Panc1 (cell line): ENCODE results near the gene NFATC1. TPM values are rescaled to one million over a fixed set of nuclear protein-coding genes. Genes with fewer than 3 reads are reported as not detected.

Source experiments
- ATAC-seq: fragments of 200-7000 bp; cut with Tn5 transposase; 2 replicates; pipeline ENCODE4 v1.9.1; 2020; ENCODE audit warnings: mild to moderate bottlenecking, moderate library complexity
- BruUV-seq: library from RNA; stranded (reverse); fragments of 400-500 nt; replicated peaks from 2 replicates; lab custom pipeline; 2021; lab: Mats Ljungman, UMichigan
- CTCF ChIA-PET: fragments of 300-600 bp; sonication (Branson Sonifier 250); formaldehyde crosslinking; loops from one replicate; lab custom pipeline; 2022; ENCODE audit warnings: antibody characterized with exemption; lab: Charles Lee
- POLR2A ChIA-PET: fragments of 300-600 bp; sonication (Branson Sonifier 250); formaldehyde crosslinking; loops from one replicate; lab custom pipeline; 2022; ENCODE audit warnings: antibody characterized with exemption; lab: Charles Lee
- DNase-seq: peaks from one replicate; pipeline ENCODE4 v3.0.0-alpha.2; 2010; ENCODE audit warnings: low read depth, low spot score
- H3K27ac ChIP-seq: 2 replicates; pipeline ENCODE4 v1.5.1; 2011; ENCODE audit warnings: mild to moderate bottlenecking, low read length, inconsistent platforms
- H3K27me3 ChIP-seq: fragments of 200-500 bp; sonication (Bioruptor generic); 2 replicates; pipeline ENCODE4 v1.6.0; 2014; ENCODE audit warnings: low read length, inconsistent platforms; ENCODE audit not compliant: control insufficient read depth, insufficient read depth
- H3K36me3 ChIP-seq: fragments of 200-500 bp; sonication (Bioruptor generic); 2 replicates; pipeline ENCODE4 v1.5.1; 2014; ENCODE audit warnings: inconsistent platforms, mild to moderate bottlenecking, low read length, moderate library complexity; ENCODE audit not compliant: control insufficient read depth, insufficient read depth
- H3K4me1 ChIP-seq: 2 replicates; pipeline ENCODE4 v1.5.1; 2011; ENCODE audit warnings: inconsistent platforms, mild to moderate bottlenecking, low read length, moderate library complexity; ENCODE audit not compliant: control insufficient read depth, insufficient read depth
- H3K4me3 ChIP-seq, 2 experiments: 2 replicates each; pipeline ENCODE4 v1.5.1; 2011 to 2012; ENCODE audit warnings: low read depth in 2 of 2, low read length in 2 of 2, mild to moderate bottlenecking in 2 of 2, inconsistent platforms in 1 of 2, moderate library complexity in 1 of 2
- H3K9me3 ChIP-seq: fragments of 200-500 bp; sonication (Bioruptor generic); 2 replicates; pipeline ENCODE4 v1.5.1; 2014; ENCODE audit warnings: low read depth, mild to moderate bottlenecking, inconsistent platforms, low read length, moderate library complexity; ENCODE audit not compliant: control insufficient read depth, insufficient read depth
- POLR2AphosphoS5 ChIP-seq: IDR thresholded peaks from 2 replicates; pipeline ENCODE4 v1.6.1; 2012; ENCODE audit warnings: mild to moderate bottlenecking, low read depth, low read length, moderate library complexity
- SIN3A ChIP-seq: IDR thresholded peaks from 2 replicates; pipeline ENCODE4 v1.6.1; 2012; ENCODE audit warnings: low read depth, mild to moderate bottlenecking, low read length, moderate library complexity, borderline replicate concordance; ENCODE audit not compliant: insufficient read depth
- TCF7L2 ChIP-seq: IDR thresholded peaks from 2 replicates; pipeline ENCODE4 v1.6.1; 2011; ENCODE audit warnings: mild to moderate bottlenecking, low read depth, low read length, inconsistent platforms
- in situ Hi-C: cut with HindIII; loops from 2 replicates; pipeline ENCODE4 v1.10.0; 2016; ENCODE audit warnings: low sequenced_read_pairs, low pct_unique_long_range_greater_than_20kb
- intact Hi-C: fragments of 100-400 bp; cut with micrococcal nuclease; formaldehyde crosslinking; loops from one replicate; pipeline ENCODE4 v1.10.0; 2022; ENCODE audit not compliant: unreplicated experiment
- total RNA-seq: library from RNA; stranded (reverse); gene quantifications from one replicate; pipeline ENCODE4 v1.2.1, GENCODE V29; 2021; ENCODE audit not compliant: unreplicated experiment
- TF ChIP-seq, protein P1 (sequence below): fragments of 450-650 bp; IDR thresholded peaks from 2 replicates; pipeline ENCODE4 v1.5.1; 2017; ENCODE audit warnings: mild to moderate bottlenecking
- TF ChIP-seq, protein P2 (sequence below), 2 experiments: IDR thresholded peaks; 2 replicates each; pipeline ENCODE4 v1.6.1; 2011 to 2012; ENCODE audit warnings: low read depth in 2 of 2, control low read depth in 1 of 2, low read length in 1 of 2, mild to moderate bottlenecking in 1 of 2, moderate library complexity in 1 of 2; ENCODE audit not compliant: insufficient read depth in 1 of 2

NFATC1 gene
- total RNA-seq, 1 experiment from 2014 or later, result 30.8 TPM

DNA sequence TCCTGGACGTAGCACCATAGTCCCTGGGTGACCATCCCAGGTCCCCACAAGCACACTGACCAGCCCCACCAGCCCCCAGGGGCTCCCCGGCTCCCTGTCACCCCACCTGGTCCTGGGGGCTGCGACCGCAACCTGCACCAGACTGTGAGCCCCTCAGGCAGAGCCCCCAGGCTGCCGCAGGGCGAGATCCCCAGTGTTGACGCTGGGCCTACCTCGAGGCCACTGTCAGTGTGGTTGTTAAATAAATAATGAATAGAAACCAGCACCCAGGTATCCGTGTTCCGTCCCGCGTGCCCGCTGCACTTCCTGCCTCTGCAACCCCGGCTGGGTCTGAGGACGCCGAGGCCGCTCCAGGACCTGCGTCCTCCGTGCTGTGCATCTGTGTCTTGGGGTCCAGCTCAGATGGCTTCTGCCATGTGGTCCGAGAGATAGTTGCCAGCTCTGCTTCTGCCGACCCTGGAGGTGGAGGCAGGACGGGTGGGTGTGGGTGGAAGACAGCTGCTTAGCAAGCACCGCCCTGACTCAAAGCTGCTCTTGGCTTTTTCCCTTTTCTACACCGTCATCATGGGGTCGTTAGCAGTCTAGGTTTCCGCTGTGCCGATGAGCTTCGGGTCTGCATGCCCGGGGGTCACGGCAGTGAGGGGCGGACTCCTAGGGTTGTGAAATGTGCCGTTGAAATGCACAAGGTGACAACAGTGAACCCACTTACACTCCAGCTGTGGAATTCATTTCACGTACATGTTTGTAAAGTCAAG, 74.2 kb downstream of the NFATC1 start:
- no peaks in the 10 kb centered on the region for H3K4me1 ChIP-seq
- no TSS peak for BruUV-seq
- ATAC-seq (no peak), DNase-seq (no peak)
- POLR2A ChIA-PET, result no interaction called here
- no peak overlapping the region for H3K4me3 ChIP-seq
- no peaks in the 10 kb centered on the region for H3K27me3 ChIP-seq
- TF ChIP-seq, protein P1, sequence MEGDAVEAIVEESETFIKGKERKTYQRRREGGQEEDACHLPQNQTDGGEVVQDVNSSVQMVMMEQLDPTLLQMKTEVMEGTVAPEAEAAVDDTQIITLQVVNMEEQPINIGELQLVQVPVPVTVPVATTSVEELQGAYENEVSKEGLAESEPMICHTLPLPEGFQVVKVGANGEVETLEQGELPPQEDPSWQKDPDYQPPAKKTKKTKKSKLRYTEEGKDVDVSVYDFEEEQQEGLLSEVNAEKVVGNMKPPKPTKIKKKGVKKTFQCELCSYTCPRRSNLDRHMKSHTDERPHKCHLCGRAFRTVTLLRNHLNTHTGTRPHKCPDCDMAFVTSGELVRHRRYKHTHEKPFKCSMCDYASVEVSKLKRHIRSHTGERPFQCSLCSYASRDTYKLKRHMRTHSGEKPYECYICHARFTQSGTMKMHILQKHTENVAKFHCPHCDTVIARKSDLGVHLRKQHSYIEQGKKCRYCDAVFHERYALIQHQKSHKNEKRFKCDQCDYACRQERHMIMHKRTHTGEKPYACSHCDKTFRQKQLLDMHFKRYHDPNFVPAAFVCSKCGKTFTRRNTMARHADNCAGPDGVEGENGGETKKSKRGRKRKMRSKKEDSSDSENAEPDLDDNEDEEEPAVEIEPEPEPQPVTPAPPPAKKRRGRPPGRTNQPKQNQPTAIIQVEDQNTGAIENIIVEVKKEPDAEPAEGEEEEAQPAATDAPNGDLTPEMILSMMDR, result no peak
- TF ChIP-seq TCF7L2 (no peak), POLR2AphosphoS5 (no peak), SIN3A (no peak)
- TF ChIP-seq, protein P2, sequence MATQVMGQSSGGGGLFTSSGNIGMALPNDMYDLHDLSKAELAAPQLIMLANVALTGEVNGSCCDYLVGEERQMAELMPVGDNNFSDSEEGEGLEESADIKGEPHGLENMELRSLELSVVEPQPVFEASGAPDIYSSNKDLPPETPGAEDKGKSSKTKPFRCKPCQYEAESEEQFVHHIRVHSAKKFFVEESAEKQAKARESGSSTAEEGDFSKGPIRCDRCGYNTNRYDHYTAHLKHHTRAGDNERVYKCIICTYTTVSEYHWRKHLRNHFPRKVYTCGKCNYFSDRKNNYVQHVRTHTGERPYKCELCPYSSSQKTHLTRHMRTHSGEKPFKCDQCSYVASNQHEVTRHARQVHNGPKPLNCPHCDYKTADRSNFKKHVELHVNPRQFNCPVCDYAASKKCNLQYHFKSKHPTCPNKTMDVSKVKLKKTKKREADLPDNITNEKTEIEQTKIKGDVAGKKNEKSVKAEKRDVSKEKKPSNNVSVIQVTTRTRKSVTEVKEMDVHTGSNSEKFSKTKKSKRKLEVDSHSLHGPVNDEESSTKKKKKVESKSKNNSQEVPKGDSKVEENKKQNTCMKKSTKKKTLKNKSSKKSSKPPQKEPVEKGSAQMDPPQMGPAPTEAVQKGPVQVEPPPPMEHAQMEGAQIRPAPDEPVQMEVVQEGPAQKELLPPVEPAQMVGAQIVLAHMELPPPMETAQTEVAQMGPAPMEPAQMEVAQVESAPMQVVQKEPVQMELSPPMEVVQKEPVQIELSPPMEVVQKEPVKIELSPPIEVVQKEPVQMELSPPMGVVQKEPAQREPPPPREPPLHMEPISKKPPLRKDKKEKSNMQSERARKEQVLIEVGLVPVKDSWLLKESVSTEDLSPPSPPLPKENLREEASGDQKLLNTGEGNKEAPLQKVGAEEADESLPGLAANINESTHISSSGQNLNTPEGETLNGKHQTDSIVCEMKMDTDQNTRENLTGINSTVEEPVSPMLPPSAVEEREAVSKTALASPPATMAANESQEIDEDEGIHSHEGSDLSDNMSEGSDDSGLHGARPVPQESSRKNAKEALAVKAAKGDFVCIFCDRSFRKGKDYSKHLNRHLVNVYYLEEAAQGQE (IDR thresholded peaks at IDR 0.05; ENCODE audit: insufficient read depth in 1 of 2, low read depth in 2 of 2, low read length in 1 of 2), result no peak
- CTCF ChIA-PET, result no interaction called here
- no peaks in the 10 kb centered on the region for H3K9me3 ChIP-seq
- H3K36me3 ChIP-seq, result no peaks in the 10 kb centered on the region
- in situ Hi-C loops (no loop called here), intact Hi-C loops (no loop called here)
- no peak overlapping the region for H3K27ac ChIP-seq

DNA sequence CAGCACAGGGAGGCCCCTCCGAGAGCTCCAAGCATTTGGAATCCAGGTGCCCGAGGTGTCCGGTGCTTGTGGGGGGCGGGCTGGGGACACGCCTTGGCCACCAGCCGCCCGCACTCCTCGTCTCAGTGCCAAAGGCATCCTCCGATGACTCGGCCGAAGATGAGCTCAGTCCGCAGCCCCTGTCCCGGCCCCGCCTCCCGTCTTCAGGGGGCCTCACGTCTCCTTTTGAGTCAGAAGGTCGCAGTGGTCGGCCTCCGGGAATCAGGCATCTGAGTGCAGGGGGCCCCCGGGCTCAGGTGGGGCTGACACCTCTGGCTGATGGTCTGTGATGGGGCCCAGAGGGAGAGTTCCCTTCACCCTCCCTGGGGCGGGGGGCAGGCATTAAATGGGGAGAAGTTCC, 74.8 kb downstream of the NFATC1 start:
- no peak for DNase-seq
- intact Hi-C loops, result no loop called here

More for the DNA sequence above, 74.8 kb downstream of the NFATC1 start:
- Histone ChIP-seq H3K27me3 (no peaks in the 10 kb centered on the region), H3K27ac (no peak overlapping the region), H3K36me3 (no peaks in the 10 kb centered on the region), H3K4me1 (no peaks in the 10 kb centered on the region), H3K9me3 (no peaks in the 10 kb centered on the region), H3K4me3 (no peak overlapping the region)
- no peak for TF ChIP-seq POLR2AphosphoS5
- TF ChIP-seq SIN3A, result no peak
- TF ChIP-seq, protein P1, result no peak
- no peak for TF ChIP-seq TCF7L2
- TF ChIP-seq, protein P2 (IDR thresholded peaks at IDR 0.05; ENCODE audit: insufficient read depth in 1 of 2, low read depth in 2 of 2, low read length in 1 of 2), result no peak
- BruUV-seq, result no TSS peak
- ChIA-PET CTCF (no interaction called here), POLR2A (no interaction called here)
- ATAC-seq, result no peak
- in situ Hi-C loops, result no loop called here
